GM23248 (cell line): ENCODE data around the gene HELQ.

ENCODE experiments used
- EZH2 ChIP-seq: fragments of 200-600 bp; sonication (generic); IDR thresholded peaks from 2 replicates; pipeline ENCODE4 v1.6.1; 2018; ENCODE audit warnings: antibody characterized with exemption, mild to moderate bottlenecking; ENCODE audit not compliant: insufficient read depth, poor library complexity, severe bottlenecking
- EZH2phosphoT487 ChIP-seq: fragments of 200-600 bp; sonication (generic); IDR thresholded peaks from 2 replicates; pipeline ENCODE4 v1.6.1; 2018; ENCODE audit warnings: antibody characterized with exemption, moderate library complexity, mild to moderate bottlenecking, low read depth; ENCODE audit not compliant: insufficient read depth

DNA sequence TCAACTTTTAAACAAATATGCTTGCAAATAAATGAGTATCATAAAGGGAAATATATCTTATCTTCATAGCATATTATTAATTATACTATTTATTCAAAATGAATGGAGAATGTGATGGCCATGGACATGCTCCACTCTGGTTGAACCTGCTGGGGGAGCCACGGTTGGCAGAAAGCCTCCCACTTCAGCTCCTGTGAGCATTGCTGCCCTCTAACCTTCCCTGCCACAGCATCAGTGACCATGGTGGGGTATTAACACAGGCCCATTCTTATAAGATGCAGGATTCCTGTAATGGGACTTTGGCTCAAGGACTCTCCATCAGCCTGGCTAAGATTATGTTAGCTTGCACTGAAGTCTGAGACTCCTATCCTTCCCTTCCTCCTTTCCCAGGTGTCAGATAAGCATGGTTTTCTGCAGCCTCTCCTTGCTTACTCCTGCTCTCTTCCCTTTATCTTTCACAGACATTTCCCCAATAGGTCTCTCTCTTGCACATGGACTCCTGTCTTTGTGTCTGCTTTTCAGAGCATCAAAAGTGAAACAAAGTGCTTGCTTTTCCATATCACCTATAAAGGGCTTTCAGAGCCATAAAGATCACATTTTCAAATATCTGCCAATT, 34.2 kb upstream of the HELQ start:
- TF ChIP-seq EZH2phosphoT487 (no peak), EZH2 (no peak)
